Measurements from ENCODE around the gene KRT2. TPM values are rescaled to one million over a fixed set of nuclear protein-coding genes. Genes with fewer than 3 reads are reported as not detected.

Gene KRT2
- total RNA-seq, 4 donors from 2014 or later, result 1.3 TPM; not detected in 3

- Histone ChIP-seq H3K4me1 (no peaks in the 10 kb centered on the region), H3K36me3 (no peaks in the 10 kb centered on the region), H3K4me3 (replicated peaks in 1 of 3) (no peak overlapping the region), H3K27me3 (no peaks in the 10 kb centered on the region), H3K9me3 (no peaks in the 10 kb centered on the region), H3K27ac (no peak overlapping the region)
- TF ChIP-seq CTCF (IDR thresholded peaks at IDR 0.05) (no peak), POLR2A (IDR thresholded peaks at IDR 0.05) (no peak)
- WGBS, 2 donors, result 96 to 98% methylated on average over 4 to 6 of the region's 6 CpGs
- intact Hi-C loops (cut with DNase I), result no loop called here
- no peak for DNase-seq
These were observed 20.1 kb downstream of the KRT2 start for GRCh38 chr12:52631676-52632459.

- Histone ChIP-seq H3K27ac (no peak overlapping the region), H3K4me1 (no peaks in the 10 kb centered on the region), H3K27me3 (no peaks in the 10 kb centered on the region), H3K36me3 (no peaks in the 10 kb centered on the region), H3K9me3 (no peaks in the 10 kb centered on the region), H3K4me3 (replicated peaks in 1 of 3) (no peak overlapping the region)
- WGBS, 2 donors, result 63 to 64% methylated on average over 4 of the region's 4 CpGs
- DNase-seq, result no peak
- TF ChIP-seq CTCF (IDR thresholded peaks at IDR 0.05) (no peak), POLR2A (IDR thresholded peaks at IDR 0.05) (no peak)
- intact Hi-C loops (cut with DNase I), result no loop called here
These were observed 20.7 kb downstream of the KRT2 start for GRCh38 chr12:52631264-52631663.

- TF ChIP-seq CTCF (IDR thresholded peaks at IDR 0.05) (no peak), POLR2A (IDR thresholded peaks at IDR 0.05) (no peak)
- DNase-seq, result no peak
- Histone ChIP-seq H3K4me3 (replicated peaks in 1 of 3) (no peak overlapping the region), H3K9me3 (no peaks in the 10 kb centered on the region), H3K27me3 (no peaks in the 10 kb centered on the region), H3K36me3 (no peaks in the 10 kb centered on the region), H3K27ac (no peak overlapping the region), H3K4me1 (no peaks in the 10 kb centered on the region)
- WGBS, 2 donors, result 71 to 80% methylated on average over 4 of the region's 4 CpGs
- intact Hi-C loops (cut with DNase I), result no loop called here
These were observed 21.3 kb downstream of the KRT2 start for GRCh38 chr12:52630599-52631200.

- Histone ChIP-seq H3K36me3 (no peaks in the 10 kb centered on the region), H3K27me3 (no peaks in the 10 kb centered on the region), H3K9me3 (no peaks in the 10 kb centered on the region), H3K4me3 (replicated peaks in 1 of 3) (no peak overlapping the region), H3K27ac (no peak overlapping the region), H3K4me1 (no peaks in the 10 kb centered on the region)
- no peak for TF ChIP-seq POLR2A (IDR thresholded peaks at IDR 0.05)
- TF ChIP-seq CTCF (IDR thresholded peaks at IDR 0.05), result no peak
- no peak for DNase-seq
- intact Hi-C loops (cut with DNase I), result no loop called here
- 71 to 75% methylated on average over 7 of the region's 7 CpGs for WGBS, 2 donors
These were observed 22.0 kb downstream of the KRT2 start for GRCh38 chr12:52630008-52630500.

Measured in thyroid gland (tissue), 4 donors.